Motor neuron (in vitro differentiated cells): Measurements from ENCODE around the gene C1orf167. TPM values are rescaled to one million over a fixed set of nuclear protein-coding genes. Genes with fewer than 3 reads are reported as not detected.

Experiments used
- ATAC-seq, 8 experiments: fragments of 200-7000 bp; cut with Tn5 transposase; replicated peaks in 6 of 8; 2 replicates each; pipeline ENCODE4 v1.8.0; 2021; ENCODE audit warnings: mild to moderate bottlenecking in 8 of 8, moderate library complexity in 8 of 8
- H3K27ac ChIP-seq, 2 donors: fragments of 250-450 bp; sonication (Bioruptor Pico); 2 replicates each; pipeline ENCODE4 v1.9.0; 2021; ENCODE audit warnings: antibody characterized with exemption in 2 of 2, mild to moderate bottlenecking in 2 of 2, moderate library complexity in 1 of 2
- H3K4me1 ChIP-seq, 2 donors: fragments of 250-450 bp; sonication (Bioruptor Pico); replicated peaks in 1 of 2; 2 replicates each; pipeline ENCODE4 v1.6.1; 2021; ENCODE audit warnings: antibody characterized with exemption in 2 of 2, mild to moderate bottlenecking in 2 of 2, moderate library complexity in 1 of 2
- H3K4me3 ChIP-seq, 5 donors: fragments of 250-450 bp; sonication (Bioruptor Pico); 2 replicates each; pipeline ENCODE4 v1.9.0; 2021; ENCODE audit warnings: antibody characterized with exemption in 5 of 5, mild to moderate bottlenecking in 5 of 5, moderate library complexity in 4 of 5
- WGBS, 10 experiments: fragments of 450-650 bp; shearing (Covaris generic); methylation state at CpG; one replicate each; pipeline ENCODE4 v1.0.0; 2022; 5-methylcytosine and 5-hydroxymethylcytosine counted together
- in situ Hi-C, 9 experiments: fragments of 400-800 bp; cut with MboI; loops; one replicate each; pipeline ENCODE4 v1.15.0; 2021; ENCODE audit warnings: low sequenced_read_pairs in 9 of 9, low pct_unique_long_range_greater_than_20kb in 2 of 9; ENCODE audit not compliant: unreplicated experiment in 9 of 9
- total RNA-seq, 8 experiments: library from RNA; unstranded; fragments of 300-600 nt; gene quantifications; 2 replicates each; pipeline versions ENCODE4 v1.2.3 to v1.2.4, GENCODE V29; 2022

The C1orf167 gene
- total RNA-seq, 8 experiments from 2014 or later: 0.11 to 1.9 (median 0.35) TPM; not detected in 2

GRCh38 chr1:11793819-11794218 is 31.8 kb downstream of the C1orf167 start:
- 76 to 100% (median 98%) methylated on average over 1 to 8 of the region's 15 CpGs; no CpG with 5 or more reads in 6 of the 10 experiments for WGBS, 10 experiments
- in situ Hi-C loops: no loop called here

DNA sequence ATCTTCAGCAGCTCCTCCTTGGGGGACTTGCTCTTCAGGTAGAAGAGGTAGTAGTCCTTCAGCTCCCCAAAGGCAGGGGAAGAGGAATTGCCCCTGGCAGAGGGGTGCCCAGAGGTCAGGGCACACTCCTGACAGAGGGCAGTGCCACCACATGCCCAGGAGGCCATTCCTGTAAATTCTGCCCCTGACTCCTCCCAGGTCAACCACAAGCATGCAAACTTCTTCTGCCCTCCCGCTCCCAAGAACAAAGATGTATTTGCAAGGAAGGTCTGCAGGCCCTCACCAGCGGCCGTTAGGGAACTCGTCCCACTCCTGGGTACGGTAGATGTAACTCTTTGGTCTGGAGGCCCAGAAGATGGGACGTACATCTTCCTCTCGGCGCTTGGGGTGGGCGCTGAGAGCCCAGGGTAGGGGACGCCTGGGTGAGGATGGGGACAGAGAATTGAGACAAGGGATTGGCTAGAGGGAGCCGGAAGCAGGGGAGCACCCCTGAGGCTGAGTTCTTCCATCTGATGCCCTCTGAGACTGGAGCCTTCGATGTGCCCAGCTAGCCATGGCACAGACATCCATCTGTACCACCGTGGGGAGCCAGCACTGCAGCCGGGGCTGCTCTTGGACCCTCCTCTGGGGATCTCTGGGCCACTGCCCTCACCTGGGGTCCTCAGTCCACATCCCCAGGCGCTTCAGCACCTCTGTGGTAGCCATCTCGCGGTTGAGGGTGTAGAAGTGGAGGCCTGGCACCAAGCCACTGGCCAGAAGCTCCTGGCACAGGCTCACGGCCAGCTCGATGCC is 32.6 kb downstream of the C1orf167 start:
- ATAC-seq: no peak
- H3K4me3 ChIP-seq: no peak overlapping the region
- in situ Hi-C loops: no loop called here
- 90 to 97% (median 95%) methylated on average over 2 to 7 of the region's 19 CpGs; no CpG with 5 or more reads in 4 of the 10 experiments for WGBS, 10 experiments
- H3K27ac ChIP-seq: no peak overlapping the region
- peaks cover 0 to 4% of the 10 kb centered on the region in 2 donors for H3K4me1 ChIP-seq

More at GRCh38 chr1:11793819-11794218, 31.8 kb downstream of the C1orf167 start:
- no peak overlapping the region for H3K27ac ChIP-seq
- ATAC-seq: no peak
- H3K4me1 ChIP-seq: peaks cover 5 to 12% of the 10 kb centered on the region in 2 donors
- no peak overlapping the region for H3K4me3 ChIP-seq

DNA sequence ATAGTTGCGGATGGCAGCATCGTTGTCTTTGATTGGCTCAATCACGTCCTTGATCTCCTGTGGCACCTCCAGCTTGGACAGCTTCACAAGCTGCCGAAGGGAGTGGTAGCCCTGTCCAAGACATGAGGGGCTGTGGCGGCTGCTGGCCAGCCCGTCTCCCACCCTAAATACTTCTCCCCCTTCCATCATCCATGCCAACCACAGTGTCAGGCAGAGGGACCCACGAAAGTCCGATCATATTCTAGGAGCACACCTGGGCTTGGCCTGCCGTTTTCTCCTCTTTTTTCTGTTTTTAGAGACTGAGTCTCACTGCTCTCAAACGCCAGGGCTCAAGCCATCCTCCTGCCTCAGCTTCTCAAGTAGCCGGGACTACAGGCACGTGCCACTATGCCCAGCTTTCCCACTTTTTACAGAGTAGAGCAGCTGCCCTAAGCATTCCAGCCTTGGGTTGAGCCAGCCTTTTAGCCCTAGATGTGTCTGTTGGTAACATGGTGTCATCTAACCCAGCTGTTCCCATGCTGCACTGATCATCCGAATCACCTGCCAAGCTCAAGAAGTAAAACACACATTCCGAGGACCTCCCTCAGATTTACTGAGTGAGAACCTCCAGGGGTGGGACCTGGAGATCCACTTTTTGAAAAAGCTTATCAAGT is 33.4 kb downstream of the C1orf167 start:
- in situ Hi-C loops: no loop called here
- Histone ChIP-seq H3K4me1 (no peaks in the 10 kb centered on the region), H3K4me3 (no peak overlapping the region), H3K27ac (no peak overlapping the region)
- WGBS, 10 experiments: 79 to 100% (median 88%) methylated on average over 1 to 13 of the region's 14 CpGs; no CpG with 5 or more reads in 3 of the 10 experiments
- ATAC-seq: no peak

DNA sequence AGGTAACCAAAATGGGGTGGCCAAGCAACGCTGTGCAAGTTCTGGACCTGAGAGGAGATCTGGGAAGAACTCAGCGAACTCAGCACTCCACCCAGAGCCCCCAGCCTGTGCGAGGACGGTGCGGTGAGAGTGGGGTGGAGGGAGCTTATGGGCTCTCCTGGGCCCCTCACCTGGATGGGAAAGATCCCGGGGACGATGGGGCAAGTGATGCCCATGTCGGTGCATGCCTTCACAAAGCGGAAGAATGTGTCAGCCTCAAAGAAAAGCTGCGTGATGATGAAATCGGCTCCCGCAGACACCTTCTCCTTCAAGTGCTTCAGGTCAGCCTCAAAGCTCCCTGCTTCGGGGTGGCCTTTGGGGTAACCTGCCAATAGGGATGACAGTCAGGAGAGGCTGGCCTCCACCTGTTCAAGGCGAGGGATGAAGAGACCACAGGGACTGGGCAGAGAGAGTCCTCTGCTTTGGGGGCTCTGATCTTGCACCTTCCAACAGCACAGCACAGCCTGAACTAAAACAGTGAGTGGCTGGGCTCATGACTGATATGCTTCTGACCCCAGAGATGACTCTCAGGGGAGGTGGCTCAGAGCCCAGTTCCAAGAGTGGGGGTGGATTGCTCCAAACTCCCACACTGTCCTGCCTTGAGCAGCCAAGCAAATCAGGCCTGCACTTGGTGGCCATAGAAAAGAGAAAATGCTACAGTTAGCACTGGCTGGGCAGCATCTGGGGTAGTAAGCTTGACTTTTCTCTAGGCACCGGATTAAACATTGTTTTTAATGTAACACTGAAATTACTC is 34.2 kb downstream of the C1orf167 start:
- 40 to 96% (median 89%) methylated on average over 1 to 13 of the region's 15 CpGs; no CpG with 5 or more reads in 2 of the 10 experiments for WGBS, 10 experiments
- Histone ChIP-seq H3K27ac (no peak overlapping the region), H3K4me1 (no peaks in the 10 kb centered on the region), H3K4me3 (no peak overlapping the region)
- in situ Hi-C loops: no loop called here
- ATAC-seq: no peak

DNA sequence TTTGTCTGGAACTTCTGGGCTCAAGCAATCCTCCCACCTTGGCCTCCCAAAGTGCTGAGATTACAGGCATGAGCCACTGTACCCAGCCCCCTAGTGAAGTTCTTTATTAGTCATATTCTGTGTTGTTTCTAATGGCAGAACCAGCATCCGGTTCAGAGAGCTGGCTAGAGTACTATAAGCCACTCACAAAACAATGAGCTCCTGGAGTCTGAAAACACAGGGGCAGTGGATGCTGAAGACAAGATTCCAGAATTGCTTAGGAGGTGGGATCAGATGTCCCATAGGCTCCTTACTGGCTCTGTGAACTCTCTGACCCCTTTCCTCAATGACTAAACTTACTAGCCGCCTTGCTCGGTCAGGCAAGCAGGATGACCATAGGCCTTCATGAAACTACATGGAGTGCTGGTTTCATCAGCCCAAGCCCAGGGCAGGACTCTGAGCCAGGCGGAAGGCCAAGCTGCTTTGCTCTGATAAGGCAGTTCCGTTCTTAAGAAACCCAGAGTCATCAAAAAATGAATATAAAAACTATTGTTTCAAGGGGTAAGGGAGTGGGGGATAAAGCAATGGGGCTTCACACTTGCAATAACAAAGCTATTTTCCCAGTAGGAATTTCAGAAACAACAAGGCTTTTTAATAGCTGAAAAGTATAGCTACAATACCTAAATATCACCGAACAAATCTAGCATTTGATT is 35.7 kb downstream of the C1orf167 start:
- no peak overlapping the region for H3K27ac ChIP-seq
- no peak for ATAC-seq
- peaks cover 7 to 8% of the 10 kb centered on the region in 2 donors for H3K4me1 ChIP-seq
- in situ Hi-C loops: no loop called here
- WGBS, 10 experiments: 86 to 100% (median 95%) methylated on average over 1 to 6 of the region's 6 CpGs
- no peak overlapping the region for H3K4me3 ChIP-seq

GRCh38 chr1:11799099-11799498 is 37.1 kb downstream of the C1orf167 start:
- H3K4me1 ChIP-seq: peaks cover 17 to 18% of the 10 kb centered on the region in 2 donors
- no peak overlapping the region for H3K4me3 ChIP-seq
- ATAC-seq: no peak
- no peak overlapping the region for H3K27ac ChIP-seq
- in situ Hi-C loops: no loop called here
- WGBS, 10 experiments: 40 to 100% (median 95%) methylated on average over 1 to 5 of the region's 5 CpGs; no CpG with 5 or more reads in 2 of the 10 experiments

- H3K4me3 ChIP-seq: no peak overlapping the region
- in situ Hi-C loops: no loop called here
- WGBS, 10 experiments: 50 to 98% (median 93%) methylated on average over 1 to 9 of the region's 9 CpGs; no CpG with 5 or more reads in 2 of the 10 experiments
- no peak overlapping the region for H3K27ac ChIP-seq
- H3K4me1 ChIP-seq: peaks cover 24 to 25% of the 10 kb centered on the region in 2 donors
- no peak for ATAC-seq
Measured at GRCh38 chr1:11799896-11800295, 37.9 kb downstream of the C1orf167 start.

DNA sequence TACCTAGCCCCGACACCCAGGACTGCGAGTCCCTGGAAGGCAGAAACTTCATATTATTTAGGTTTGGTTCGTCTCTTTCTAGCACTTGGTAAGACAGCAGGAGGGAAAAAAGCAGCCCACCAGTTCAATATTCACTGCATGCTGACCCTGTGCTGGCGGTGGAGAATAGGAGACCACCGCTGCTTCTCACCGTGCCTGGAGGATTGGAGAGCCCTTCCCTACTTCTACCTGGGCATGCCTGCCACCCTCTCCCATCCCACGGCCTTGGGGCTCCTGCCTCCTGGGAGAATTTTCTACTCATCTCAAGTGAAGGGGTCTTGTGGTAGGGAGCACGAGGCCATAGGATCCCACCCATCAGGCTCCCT is 38.4 kb downstream of the C1orf167 start:
- H3K27ac ChIP-seq: no peak overlapping the region
- in situ Hi-C loops: no loop called here
- 76 to 100% (median 94%) methylated on average over 1 to 4 of the region's 8 CpGs; no CpG with 5 or more reads in 4 of the 10 experiments for WGBS, 10 experiments
- ATAC-seq: no peak
- H3K4me3 ChIP-seq: no peak overlapping the region
- H3K4me1 ChIP-seq: peaks cover 24 to 27% of the 10 kb centered on the region in 2 donors

DNA sequence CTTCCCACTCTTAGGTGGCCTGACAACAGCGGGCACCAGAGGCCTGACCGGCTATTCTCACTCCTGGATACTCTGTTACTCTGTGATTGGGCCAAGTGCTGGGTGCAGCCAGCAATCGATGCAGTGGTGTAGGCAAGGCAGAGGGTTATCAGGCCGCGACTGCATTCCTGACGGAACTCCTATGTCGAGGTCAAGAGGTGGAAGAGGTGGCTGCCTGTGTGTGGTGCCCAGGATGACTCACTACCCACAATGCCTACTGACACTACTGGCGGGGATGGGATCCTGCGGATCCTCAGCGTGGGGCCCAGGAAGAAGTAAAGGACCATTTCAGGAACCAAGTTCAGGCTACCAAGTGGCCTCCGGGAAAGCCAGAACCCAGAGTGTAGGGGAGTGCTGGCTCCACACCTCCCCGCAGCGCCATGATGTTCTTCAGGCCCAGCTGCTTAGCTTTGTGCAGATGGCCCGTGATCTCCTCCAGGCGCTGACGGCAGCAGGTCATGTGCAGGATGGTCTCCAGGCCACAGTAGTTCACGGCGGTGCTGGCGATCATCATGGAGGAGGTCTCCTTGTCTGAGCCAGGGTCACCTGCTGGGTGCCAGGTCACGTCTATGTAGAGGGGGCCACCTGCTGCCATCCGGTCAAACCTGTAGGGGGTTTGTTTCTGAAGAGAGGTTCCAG is 38.9 kb downstream of the C1orf167 start:
- 75 to 100% (median 88%) methylated on average over 1 to 15 of the region's 21 CpGs; no CpG with 5 or more reads in 2 of the 10 experiments for WGBS, 10 experiments
- in situ Hi-C loops: no loop called here

DNA sequence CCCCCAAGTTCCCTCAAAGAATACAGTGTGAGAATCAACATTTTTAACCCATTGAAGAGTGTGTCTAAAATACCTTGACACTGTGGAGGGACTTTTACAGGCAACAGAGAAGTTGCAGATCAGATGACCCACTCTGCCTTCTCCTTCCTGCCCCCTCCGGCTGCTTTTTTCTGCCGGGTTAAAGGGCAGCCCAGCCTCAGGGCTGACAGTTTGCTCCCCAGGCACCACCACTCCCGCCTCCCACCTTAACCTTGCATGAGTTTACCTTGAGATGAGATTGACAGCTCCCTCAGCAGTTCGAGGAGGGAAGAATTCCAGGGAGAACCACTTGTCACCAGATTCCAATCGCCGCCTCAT is 40.6 kb downstream of the C1orf167 start:
- peak overlapping the region in 1 of 2 donors; percentile 67 for H3K27ac ChIP-seq
- ATAC-seq: no peak
- 0 to 48% (median 33%) methylated on average over 1 to 6 of the region's 6 CpGs; no CpG with 5 or more reads in 5 of the 10 experiments for WGBS, 10 experiments
- peak overlapping the region; percentile 69 to 87 (median 74) for H3K4me3 ChIP-seq
- H3K4me1 ChIP-seq: peaks cover 30 to 35% of the 10 kb centered on the region in 2 donors
- in situ Hi-C loops: no loop called here

More for the DNA sequence above, 38.9 kb downstream of the C1orf167 start:
- Histone ChIP-seq H3K4me1 (peaks cover 24 to 27% of the 10 kb centered on the region in 2 donors), H3K4me3 (no peak overlapping the region), H3K27ac (no peak overlapping the region)
- ATAC-seq: no peak

DNA sequence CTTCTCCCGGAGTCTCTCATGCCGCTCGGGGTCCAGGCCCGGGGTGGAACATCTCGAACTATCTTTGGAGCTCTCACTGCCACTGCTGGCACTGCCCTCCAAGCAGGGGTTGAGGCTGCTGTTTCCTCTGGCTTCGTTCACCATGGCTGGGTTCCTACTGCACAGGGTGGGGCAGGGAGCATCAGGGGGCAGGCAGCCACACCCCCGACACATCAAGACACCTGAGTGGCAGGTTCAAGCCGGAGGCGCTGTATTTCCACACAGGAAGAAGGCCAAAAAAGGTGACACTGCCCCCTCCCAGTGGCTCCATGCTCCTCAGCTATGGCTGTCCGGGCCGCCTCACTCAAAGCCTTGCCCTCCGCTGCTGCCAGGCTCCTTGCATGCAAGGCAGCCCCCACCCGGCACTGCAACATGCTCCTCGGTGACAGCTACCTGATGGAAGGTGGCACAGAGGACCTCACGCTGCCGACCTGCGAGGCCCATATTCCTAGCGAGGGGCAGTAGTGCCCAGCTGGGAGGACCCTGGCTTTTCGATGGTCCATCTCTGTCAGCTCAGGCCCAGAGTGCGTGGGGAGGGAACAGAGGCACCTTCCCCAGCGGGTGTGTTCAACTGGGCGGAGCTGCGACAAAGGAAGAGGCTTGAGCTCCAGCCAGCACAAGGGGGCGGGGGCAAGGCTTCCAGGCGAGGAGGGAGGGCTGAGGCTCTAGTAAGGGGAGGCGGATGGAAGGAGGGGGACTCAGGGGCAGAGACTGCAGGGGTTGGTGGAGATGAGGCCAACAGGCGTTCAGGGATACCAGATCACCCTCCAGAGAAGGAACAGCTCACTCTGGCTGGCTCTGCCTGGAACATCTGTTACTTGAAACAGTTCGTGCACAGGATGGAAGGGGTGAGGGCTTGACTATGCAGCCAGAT is 41.2 kb downstream of the C1orf167 start:
- Histone ChIP-seq H3K27ac (peak overlapping the region; percentile 83 to 98), H3K4me3 (peak overlapping the region; percentile 69 to 87 (median 74)), H3K4me1 (peaks cover 30 to 35% of the 10 kb centered on the region in 2 donors)
- ATAC-seq: peak; percentile 42 to 73 (median 68)
- WGBS, 10 experiments: 0 to 29% (median 11%) methylated on average over 1 to 14 of the region's 28 CpGs; no CpG with 5 or more reads in 4 of the 10 experiments
- in situ Hi-C loops: no loop called here
